Left kidney (tissue), 8 donors: ENCODE measurements around the gene MDH2. TPM values are rescaled to one million over a fixed set of nuclear protein-coding genes. Genes with fewer than 3 reads are reported as not detected.
"Not testable (repeated sequence)": the region's sequence is repeated elsewhere in the genome, so short reads cannot be mapped to it uniquely, and the experiment has no call there.

Experiments
- DNase-seq: peaks from one replicate; pipeline ENCODE4 v3.0.0-alpha.2; 2013
- long read RNA-seq, 8 donors: transcript quantifications; one replicate each; lab custom pipeline, GENCODE V29; 2026
- polyA plus RNA-seq: library from polyadenylated mRNA; unstranded; fragments of 120-200 nt; gene quantifications from one replicate; pipeline ENCODE4 v1.2.1, GENCODE V29; 2013; ENCODE audit not compliant: insufficient read length

The MDH2 gene, protein sequence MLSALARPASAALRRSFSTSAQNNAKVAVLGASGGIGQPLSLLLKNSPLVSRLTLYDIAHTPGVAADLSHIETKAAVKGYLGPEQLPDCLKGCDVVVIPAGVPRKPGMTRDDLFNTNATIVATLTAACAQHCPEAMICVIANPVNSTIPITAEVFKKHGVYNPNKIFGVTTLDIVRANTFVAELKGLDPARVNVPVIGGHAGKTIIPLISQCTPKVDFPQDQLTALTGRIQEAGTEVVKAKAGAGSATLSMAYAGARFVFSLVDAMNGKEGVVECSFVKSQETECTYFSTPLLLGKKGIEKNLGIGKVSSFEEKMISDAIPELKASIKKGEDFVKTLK
- 213 TPM for polyA plus RNA-seq
- long read RNA-seq, donor 1, transcript MDH2-206 (4 exons, 551 nt): minor isoform, 11 of 278 reads
- long read RNA-seq, donor 1, transcript MDH2-201 (9 exons, 2,209 nt): major isoform, 106 of 278 reads
- long read RNA-seq, donor 1, partial matches to known transcripts: 150 of 278 reads
- long read RNA-seq, donor 1, other reads (novel, unspliced or antisense): 0 of 278 reads
- long read RNA-seq, donor 2, transcript MDH2-201 (9 exons, 2,209 nt): major isoform, 67 of 138 reads
- long read RNA-seq, donor 2, transcript MDH2-206 (4 exons, 551 nt): minor isoform, 7 of 138 reads
- long read RNA-seq, donor 2, partial matches to known transcripts: 59 of 138 reads
- long read RNA-seq, donor 2, other reads (novel, unspliced or antisense): 0 of 138 reads
- long read RNA-seq, donor 3, transcript MDH2-201 (9 exons, 2,209 nt): major isoform, 78 of 170 reads
- long read RNA-seq, donor 3, transcript MDH2-204 (8 exons, 2,020 nt): minor isoform, 5 of 170 reads
- long read RNA-seq, donor 3, partial matches to known transcripts: 81 of 170 reads
- long read RNA-seq, donor 3, other reads (novel, unspliced or antisense): 0 of 170 reads
- long read RNA-seq, donor 4, transcript MDH2-206 (4 exons, 551 nt): major isoform, 6 of 12 reads
- long read RNA-seq, donor 4, transcript MDH2-201 (9 exons, 2,209 nt): minor isoform, 5 of 12 reads
- long read RNA-seq, donor 4, partial matches to known transcripts: 0 of 12 reads
- long read RNA-seq, donor 4, other reads (novel, unspliced or antisense): 0 of 12 reads
- long read RNA-seq, donor 5, transcript MDH2-201 (9 exons, 2,209 nt): major isoform, 138 of 261 reads
- long read RNA-seq, donor 5, transcript MDH2-204 (8 exons, 2,020 nt): minor isoform, 11 of 261 reads
- long read RNA-seq, donor 5, partial matches to known transcripts: 98 of 261 reads
- long read RNA-seq, donor 5, other reads (novel, unspliced or antisense): 6 of 261 reads
- long read RNA-seq, donor 6, transcript MDH2-204 (8 exons, 2,020 nt): minor isoform, 6 of 237 reads
- long read RNA-seq, donor 6, transcript MDH2-201 (9 exons, 2,209 nt): major isoform, 84 of 237 reads
- long read RNA-seq, donor 6, transcript MDH2-206 (4 exons, 551 nt): minor isoform, 8 of 237 reads
- long read RNA-seq, donor 6, partial matches to known transcripts: 137 of 237 reads
- long read RNA-seq, donor 6, other reads (novel, unspliced or antisense): 0 of 237 reads
- long read RNA-seq, donor 7, transcript MDH2-201 (9 exons, 2,209 nt): major isoform, 89 of 207 reads
- long read RNA-seq, donor 7, transcript MDH2-205 (2 exons, 648 nt): minor isoform, 6 of 207 reads
- long read RNA-seq, donor 7, transcript MDH2-204 (8 exons, 2,020 nt): minor isoform, 7 of 207 reads
- long read RNA-seq, donor 7, transcript MDH2-206 (4 exons, 551 nt): minor isoform, 8 of 207 reads
- long read RNA-seq, donor 7, partial matches to known transcripts: 93 of 207 reads
- long read RNA-seq, donor 7, other reads (novel, unspliced or antisense): 0 of 207 reads
- long read RNA-seq, donor 8, transcript MDH2-201 (9 exons, 2,209 nt): major isoform, 31 of 62 reads
- long read RNA-seq, donor 8, partial matches to known transcripts: 30 of 62 reads
- long read RNA-seq, donor 8, other reads (novel, unspliced or antisense): 0 of 62 reads

DNA sequence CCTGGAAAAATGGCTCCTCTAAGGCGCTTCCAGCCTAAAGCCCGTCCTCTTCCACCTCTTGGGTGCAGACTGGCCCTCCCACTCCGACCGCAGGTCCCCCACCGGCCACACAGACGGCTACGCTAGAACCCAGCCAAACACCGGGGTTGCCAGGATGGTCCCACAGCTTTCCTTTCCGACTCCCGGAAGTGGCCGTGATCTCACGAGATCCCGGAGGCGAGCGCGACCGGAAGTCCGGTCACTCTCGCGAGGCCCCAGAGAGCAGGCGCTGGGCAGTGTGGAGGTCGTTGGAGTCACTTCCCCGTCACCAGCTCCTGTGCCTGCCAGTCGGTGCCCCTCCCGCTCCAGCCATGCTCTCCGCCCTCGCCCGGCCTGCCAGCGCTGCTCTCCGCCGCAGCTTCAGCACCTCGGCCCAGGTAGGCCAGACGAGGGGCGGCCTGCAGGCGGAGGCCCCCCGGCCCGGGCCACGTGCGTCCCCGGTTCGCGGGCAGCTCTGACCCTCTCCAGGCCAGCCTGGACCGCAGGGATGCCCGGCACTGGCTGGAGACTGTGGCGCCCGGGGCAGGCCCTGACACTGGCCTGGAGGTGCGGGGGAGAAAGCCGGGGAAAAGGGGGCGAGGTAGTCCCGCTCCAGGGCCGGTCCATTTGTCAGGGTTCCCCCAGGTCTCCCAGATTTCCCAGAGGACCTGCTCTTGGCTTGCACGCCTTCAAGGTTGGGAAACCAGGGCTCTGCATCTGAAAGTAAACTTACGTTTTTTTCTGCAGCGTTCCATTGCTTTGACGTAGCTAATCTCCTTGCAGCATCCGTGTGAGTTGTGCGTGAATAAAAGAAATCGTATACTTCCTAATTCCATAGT lies at the start of gene MDH2, which contains the start of gene STYXL1:
TSS of gene MDH2 (plus strand) at position 296 of the 857 bp plus-strand sequence. CDS start at position 351, 55 bp downstream.
TSS of gene STYXL1 (minus strand) at position 190 of the 857 bp plus-strand sequence. CDS start 17,477 bp downstream, outside the sequence.
- peak; percentile 93 for DNase-seq

- no peak for DNase-seq
These were observed 47.3 kb upstream of the MDH2 start for GRCh38 chr7:76000566-76000965.

- DNase-seq: no peak
These were observed 45.8 kb upstream of the MDH2 start for GRCh38 chr7:76002139-76002538.

- DNase-seq: no peak
These were observed 45.1 kb upstream of the MDH2 start for GRCh38 chr7:76002822-76003221.

- DNase-seq: no peak
These were observed 44.6 kb upstream of the MDH2 start for GRCh38 chr7:76003351-76003750.

DNA sequence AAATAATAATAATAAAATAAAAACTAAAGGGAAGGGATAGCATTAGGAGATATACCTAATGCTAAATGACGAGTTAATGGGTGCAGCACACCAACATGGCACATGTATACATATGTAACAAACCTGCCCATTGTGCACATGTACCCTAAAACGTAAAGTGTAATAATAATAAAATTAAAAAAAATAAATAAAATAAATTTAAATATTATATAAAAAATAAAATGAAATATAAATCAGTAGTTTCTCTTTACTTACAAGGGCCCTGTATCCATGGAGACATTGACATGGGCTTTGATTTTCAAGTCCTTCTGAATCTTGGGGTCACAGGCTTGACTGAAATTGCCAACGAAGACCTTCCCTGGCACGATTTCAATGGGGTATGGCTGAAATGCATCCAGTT lies 42.9 kb upstream of the MDH2 start:
- not testable (repeated sequence) for DNase-seq

DNA sequence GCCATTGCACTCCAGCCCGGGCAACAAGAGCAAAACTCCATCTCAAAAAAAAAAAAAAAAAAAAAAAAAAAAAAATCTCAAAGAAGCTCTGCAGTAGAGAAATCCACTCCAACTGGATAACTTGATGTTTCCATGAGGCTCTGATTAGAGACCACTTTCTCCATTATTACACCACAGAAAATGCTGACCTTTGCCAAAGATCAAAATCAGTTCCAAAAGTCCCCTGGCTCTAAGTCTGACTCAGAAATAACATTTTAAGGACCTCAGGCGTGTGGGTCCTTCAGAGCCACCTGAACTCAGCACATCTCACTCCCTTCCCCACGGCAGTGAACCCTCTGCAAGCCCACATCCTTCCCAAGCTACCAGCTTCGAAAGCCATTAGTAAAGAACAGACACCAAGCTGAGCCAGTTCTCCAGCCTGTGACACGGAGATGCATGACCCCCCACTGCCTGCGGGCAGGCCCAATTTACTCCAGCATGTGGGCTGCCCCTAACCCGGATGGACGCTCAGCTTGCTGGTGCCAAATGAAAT lies 39.7 kb upstream of the MDH2 start:
- no peak for DNase-seq

DNA sequence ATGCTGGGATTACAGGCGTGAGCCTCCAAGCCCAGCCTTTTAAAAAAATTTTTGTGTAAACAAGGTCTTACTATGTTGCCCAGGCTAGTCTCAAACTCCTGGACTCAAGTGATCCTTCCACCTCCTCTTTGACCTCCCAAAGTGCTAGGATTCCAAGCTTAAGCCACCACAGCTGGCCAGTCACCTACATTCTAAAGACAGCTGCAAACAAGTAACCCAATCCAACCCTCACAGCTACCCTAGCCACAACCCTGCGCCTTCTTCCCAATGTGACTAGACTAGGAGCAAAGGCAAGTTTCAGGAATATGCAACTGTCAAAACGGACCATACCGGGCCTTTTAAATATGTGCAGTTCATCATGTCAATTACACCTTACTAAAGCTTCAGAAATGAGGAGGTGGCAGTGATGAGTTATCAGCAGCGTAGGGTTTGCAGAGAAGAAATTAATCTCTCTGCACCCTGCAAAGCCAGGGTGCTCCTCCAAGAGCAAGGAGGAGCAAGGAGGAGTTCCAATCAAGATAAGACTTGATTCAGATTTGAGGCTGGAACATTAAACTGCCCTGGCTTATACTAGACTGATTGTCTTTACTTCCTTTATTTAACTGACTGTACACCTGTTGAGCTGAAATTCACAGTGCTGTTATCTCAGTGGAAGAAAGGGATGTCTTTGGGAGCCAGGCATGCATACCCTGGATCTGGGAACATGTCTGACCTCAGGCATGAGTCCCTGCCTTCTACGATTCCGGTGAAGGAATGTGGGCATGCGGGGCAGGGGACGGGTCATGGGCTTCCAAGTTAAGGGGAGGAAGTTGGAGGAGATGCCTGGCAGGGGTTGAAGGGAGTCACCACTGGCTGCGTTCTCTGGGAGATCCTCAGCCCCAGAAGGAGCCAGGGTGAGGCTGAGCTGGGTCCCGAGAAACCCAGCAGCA lies 38.0 kb upstream of the MDH2 start:
- no peak for DNase-seq

DNA sequence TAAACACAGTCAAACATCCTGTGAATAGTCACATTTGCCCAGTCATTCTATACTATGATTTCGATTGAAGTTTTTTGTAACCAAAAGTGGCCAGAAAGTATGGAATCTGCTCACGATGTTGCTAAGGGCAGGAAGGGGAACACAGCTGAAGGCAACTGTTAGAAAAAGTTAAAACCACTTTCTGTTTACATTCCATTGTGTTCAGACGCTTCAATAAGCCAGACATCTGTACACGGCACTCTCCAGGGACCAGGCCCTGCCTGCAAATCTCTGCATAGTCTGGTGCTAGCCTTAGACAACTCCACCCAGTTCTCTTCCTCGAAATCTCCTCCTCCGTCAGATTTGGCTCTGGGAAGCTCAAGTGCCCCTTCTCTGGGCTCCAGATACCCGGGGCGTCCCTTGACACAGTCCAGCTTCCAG lies 36.5 kb upstream of the MDH2 start:
- DNase-seq: no peak

DNA sequence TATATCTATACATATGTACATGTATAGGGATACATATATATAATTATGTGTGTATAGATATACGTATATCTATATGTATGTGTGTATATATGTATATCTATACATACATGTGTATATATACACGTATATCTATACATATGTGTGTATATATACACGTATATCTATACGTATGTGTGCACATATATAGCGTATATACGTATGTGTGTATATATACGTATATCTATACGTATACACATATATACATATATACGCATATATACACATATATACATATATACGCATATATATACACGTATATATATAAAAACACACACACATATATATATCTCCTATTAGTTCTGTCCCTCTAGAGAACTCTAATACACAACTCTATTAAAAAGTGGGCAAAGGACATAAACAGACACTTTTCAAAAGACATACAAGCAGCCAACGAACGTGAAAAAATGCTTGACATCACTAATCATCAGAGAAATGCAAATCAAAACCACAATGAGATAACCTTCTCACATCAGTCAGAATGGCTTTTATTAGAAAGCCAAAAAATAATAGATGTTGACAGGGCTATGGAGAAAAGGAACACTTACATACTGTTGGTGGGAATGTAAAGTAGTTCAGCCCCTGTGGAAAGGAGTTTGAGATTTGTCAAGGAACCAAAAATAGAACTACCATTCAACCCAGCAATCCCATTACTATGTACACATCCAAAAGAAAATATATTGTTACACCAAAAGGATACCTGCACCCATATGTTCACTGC lies 31.5 kb upstream of the MDH2 start:
- DNase-seq: no peak

- DNase-seq: not testable (repeated sequence)
These were observed 29.4 kb upstream of the MDH2 start for GRCh38 chr7:76018520-76018919.

DNA sequence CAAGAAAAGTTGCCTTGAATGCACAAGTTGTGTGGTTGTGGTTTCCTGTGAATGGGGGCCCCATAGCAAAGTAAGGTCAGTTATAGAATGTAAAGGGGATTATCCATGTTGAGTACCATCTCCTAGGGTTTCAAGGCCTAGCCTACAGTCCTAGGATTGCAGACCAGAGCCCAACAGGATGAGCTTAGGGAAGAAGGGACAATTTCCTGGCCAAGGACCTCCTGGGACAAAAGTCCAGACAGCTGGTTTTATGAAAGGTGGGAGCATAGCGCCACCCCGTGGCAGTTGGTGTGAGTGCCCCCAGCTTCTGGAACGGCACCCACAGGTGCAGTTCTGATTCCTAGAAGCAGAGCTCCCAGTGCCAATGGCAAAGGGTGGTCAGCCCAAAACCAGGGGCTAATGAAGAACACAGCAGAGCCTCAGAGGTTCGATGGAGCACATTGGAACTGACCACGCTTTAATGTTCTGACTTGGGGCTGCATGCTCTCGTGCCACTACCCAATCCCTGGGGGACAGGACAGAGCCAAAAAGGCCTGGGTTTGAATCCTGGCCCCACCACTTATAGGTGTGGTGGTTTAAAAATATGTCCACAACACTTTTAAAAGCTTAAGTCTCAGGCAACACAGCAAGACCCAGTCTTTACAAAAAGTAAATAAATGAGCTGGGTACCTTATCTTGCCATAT lies 27.7 kb upstream of the MDH2 start:
- peak; percentile 55 for DNase-seq

DNA sequence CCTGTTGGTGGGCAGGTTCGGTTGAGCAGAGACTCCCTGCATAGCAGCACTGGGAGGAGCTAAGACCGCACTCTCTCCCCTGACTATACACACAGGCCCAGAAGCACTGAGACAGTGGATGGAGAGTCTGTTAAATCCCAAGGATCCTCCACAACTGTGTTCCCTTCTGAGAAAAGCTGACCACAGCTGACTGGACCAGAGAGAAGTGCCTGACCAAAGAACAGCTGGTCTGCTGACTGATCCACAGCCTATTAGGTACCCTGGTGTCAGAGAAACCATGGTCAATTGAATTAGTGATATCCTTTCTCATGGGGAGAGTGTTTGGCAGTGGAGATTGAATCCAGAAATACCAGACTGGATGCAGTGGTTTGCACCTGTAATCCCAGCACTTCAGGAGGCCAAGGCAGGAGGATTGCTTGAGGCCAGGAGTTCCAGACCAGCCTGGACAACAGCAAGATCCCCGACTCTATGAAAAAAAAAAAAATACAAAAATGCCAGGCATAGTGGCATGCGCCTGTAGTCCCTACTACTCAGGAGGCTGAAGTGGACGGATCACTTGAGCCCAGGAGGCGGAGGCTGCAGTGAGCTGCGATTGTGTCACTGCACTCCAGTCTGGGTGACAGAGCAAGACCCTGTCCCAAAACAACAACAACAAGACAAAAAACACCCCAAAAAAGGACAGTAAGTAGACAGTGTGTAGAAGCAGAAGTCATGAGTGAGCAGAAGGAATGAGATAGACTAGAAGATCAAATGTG lies 25.7 kb upstream of the MDH2 start:
- no peak for DNase-seq

- DNase-seq: no peak
These were observed 24.9 kb upstream of the MDH2 start for GRCh38 chr7:76023002-76023401.

DNA sequence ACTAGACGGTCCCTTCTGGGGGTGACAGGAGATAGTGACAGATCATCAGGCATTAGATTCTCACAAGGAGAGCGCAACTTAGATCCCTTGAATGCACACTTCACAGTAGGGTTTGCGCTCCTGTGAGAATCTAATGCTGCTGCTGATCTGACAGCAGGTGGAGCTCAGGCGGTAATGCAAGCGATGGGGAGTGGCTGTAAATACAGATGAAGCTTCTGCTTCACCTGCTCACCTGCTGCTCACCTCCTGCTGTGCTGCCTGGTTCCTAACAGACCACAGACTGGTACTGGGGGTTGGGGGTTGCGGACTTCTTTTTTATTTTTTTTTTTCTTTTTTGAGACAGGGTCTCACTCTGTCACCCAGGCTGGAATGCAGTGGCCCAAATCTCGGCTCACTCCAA lies 18.2 kb upstream of the MDH2 start:
- not testable (repeated sequence) for DNase-seq

- DNase-seq: no peak
These were observed 15.9 kb upstream of the MDH2 start for GRCh38 chr7:76031964-76032363.
